Femur (tissue), 1 donor: ENCODE measurements around the gene KANSL1.
"Not testable (repeated sequence)": the region's sequence is repeated elsewhere in the genome, so short reads cannot be mapped to it uniquely, and the experiment has no call there.

ENCODE experiments used
- DNase-seq: peaks from one replicate; pipeline ENCODE4 v3.0.0-alpha.2; 2017

The KANSL1 gene

GRCh38 chr17:46033392-46033791 is 159.8 kb downstream of the KANSL1 start:
- DNase-seq, result no peak

- DNase-seq, result no peak
These were observed 160.3 kb downstream of the KANSL1 start for GRCh38 chr17:46032909-46033308.

- DNase-seq, result no peak
These were observed 161.3 kb downstream of the KANSL1 start for GRCh38 chr17:46031920-46032319.

DNA sequence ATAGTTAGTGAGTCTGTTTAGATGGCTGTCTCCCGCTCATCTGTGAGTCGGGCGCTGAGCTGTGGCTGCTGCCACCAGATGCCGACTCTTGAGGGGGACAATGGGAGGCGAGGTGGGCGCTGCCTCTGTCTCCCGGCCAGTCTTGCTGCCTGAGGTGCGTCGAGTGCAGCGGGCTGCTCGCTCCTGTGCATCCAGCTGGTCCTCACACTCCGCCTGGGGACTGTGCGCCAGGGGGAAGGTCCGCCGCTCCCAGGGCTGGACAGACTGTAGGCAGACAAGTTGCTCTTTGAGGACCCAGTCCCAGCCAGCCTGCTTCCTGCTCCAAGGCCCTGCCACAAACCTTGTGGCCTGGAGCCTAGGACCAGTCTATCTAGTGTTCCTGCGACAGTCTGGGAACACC is 161.8 kb downstream of the KANSL1 start:
- no peak for DNase-seq

DNA sequence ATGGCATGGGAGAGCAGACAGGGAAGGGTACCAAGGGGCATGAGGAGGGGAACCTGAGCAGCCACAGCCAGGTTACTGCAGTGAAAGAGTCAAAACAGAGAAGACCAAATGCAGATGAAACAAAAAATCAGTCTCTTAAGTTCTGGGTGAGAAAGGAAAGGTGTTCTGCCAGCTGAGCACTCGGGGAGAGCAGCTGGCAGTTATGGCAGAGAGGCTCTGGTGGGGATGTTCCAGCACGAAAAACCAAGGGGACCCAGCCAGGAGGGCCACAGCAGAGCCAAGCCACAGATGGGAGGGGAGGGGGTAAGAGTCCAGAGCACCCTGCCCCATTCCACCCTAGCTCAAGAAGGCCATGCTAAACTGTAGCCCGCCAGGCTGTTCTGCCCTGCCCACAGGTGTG is 162.5 kb downstream of the KANSL1 start:
- no peak for DNase-seq

DNA sequence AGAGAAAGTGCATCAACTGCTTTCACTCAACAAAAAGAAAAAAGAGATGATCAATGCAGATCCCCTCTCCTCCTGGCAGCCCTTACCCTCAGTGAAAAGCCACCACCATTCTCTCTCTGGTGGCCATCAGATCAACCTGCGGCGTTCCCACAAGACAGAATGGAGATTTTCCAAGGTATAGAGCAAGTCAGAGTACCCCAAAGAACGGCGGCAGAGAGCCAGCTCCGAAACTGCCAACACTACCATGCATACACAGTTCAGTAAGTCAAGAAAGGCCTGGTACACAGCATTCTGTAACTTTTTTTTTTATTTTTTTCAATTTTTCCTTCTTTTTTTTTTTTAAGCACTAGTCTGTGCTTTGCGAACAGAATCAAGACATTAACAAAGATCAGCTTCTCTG is 163.6 kb downstream of the KANSL1 start:
- DNase-seq, result no peak

DNA sequence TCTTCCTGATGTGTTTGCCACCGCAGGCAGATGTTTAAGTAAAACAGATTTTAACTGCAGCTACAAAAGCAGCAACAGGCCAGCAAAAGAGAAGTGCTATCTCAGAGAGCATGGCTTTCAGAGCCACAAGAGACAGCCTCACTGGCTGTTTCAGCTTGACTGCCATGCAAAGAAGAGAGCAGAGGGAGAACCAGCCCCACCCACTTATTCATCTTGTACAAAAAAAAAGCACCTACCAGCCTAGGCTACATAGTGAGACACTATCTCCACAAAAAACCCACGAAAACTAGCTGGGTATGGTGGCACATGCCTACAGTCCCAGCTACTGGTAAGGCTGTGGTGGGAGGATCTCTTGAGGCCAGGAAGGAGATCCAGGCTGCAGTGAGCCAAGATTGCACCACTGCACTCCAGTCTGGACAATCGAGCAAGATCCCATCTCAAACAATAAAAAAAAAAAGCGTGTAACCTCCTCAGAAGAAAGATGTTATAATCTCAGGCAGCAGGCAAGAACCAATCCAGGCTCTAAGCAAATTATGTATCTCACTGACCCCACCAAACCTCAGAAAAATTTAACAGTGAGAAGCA is 164.2 kb downstream of the KANSL1 start:
- no peak for DNase-seq

- DNase-seq, result no peak
These were observed 164.9 kb downstream of the KANSL1 start for GRCh38 chr17:46028374-46028773.

GRCh38 chr17:46027976-46028325 is 165.3 kb downstream of the KANSL1 start:
- DNase-seq, result no peak

DNA sequence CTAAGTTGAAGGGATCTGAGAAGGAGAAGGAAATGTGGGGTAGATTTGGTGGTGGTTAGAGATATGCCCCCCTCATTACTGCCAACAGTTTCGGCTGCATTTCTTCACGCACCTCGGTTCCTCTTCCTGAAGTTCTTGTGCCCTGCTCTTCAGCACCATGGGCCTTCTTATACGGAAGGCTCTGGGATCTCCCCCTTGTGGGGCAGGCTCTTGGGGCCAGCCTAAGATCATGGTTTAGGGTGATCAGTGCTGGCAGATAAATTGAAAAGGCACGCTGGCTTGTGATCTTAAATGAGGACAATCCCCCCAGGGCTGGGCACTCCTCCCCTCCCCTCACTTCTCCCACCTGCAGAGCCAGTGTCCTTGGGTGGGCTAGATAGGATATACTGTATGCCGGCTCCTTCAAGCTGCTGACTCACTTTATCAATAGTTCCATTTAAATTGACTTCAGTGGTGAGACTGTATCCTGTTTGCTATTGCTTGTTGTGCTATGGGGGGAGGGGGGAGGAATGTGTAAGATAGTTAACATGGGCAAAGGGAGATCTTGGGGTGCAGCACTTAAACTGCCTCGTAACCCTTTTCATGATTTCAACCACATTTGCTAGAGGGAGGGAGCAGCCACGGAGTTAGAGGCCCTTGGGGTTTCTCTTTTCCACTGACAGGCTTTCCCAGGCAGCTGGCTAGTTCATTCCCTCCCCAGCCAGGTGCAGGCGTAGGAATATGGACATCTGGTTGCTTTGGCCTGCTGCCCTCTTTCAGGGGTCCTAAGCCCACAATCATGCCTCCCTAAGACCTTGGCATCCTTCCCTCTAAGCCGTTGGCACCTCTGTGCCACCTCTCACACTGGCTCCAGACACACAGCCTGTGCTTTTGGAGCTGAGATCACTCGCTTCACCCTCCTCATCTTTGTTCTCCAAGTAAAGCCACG is 165.9 kb downstream of the KANSL1 start:
- no peak for DNase-seq

DNA sequence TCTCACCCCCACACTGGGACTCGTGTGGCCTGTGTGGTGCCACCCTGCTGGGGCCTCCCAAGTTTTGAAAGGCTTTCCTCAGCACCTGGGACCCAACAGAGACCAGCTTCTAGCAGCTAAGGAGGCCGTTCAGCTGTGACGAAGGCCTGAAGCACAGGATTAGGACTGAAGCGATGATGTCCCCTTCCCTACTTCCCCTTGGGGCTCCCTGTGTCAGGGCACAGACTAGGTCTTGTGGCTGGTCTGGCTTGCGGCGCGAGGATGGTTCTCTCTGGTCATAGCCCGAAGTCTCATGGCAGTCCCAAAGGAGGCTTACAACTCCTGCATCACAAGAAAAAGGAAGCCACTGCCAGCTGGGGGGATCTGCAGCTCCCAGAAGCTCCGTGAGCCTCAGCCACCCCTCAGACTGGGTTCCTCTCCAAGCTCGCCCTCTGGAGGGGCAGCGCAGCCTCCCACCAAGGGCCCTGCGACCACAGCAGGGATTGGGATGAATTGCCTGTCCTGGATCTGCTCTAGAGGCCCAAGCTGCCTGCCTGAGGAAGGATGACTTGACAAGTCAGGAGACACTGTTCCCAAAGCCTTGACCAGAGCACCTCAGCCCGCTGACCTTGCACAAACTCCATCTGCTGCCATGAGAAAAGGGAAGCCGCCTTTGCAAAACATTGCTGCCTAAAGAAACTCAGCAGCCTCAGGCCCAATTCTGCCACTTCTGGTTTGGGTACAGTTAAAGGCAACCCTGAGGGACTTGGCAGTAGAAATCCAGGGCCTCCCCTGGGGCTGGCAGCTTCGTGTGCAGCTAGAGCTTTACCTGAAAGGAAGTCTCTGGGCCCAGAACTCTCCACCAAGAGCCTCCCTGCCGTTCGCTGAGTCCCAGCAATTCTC is 166.8 kb downstream of the KANSL1 start:
- DNase-seq, result no peak

DNA sequence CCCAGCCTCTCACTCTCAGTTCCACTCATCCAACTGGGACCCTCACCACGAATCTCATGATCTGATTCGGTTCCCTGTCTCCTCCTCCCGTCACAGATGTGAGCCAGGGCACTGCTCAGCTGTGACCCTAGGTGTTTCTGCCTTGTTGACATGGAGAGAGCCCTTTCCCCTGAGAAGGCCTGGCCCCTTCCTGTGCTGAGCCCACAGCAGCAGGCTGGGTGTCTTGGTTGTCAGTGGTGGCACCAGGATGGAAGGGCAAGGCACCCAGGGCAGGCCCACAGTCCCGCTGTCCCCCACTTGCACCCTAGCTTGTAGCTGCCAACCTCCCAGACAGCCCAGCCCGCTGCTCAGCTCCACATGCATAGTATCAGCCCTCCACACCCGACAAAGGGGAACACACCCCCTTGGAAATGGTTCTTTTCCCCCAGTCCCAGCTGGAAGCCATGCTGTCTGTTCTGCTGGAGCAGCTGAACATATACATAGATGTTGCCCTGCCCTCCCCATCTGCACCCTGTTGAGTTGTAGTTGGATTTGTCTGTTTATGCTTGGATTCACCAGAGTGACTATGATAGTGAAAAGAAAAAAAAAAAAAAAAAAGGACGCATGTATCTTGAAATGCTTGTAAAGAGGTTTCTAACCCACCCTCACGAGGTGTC is 167.6 kb downstream of the KANSL1 start:
- no peak for DNase-seq

DNA sequence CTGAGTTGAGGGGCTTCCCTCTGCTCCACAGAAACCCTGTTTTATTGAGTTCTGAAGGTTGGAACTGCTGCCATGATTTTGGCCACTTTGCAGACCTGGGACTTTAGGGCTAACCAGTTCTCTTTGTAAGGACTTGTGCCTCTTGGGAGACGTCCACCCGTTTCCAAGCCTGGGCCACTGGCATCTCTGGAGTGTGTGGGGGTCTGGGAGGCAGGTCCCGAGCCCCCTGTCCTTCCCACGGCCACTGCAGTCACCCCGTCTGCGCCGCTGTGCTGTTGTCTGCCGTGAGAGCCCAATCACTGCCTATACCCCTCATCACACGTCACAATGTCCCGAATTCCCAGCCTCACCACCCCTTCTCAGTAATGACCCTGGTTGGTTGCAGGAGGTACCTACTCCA is 168.2 kb downstream of the KANSL1 start:
- DNase-seq, result no peak

DNA sequence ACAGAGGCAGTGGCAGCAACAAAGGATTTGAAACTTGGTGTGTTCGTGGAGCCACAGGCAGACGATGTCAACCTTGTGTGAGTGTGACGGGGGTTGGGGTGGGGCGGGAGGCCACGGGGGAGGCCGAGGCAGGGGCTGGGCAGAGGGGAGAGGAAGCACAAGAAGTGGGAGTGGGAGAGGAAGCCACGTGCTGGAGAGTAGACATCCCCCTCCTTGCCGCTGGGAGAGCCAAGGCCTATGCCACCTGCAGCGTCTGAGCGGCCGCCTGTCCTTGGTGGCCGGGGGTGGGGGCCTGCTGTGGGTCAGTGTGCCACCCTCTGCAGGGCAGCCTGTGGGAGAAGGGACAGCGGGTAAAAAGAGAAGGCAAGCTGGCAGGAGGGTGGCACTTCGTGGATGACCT is 168.6 kb downstream of the KANSL1 start:
- DNase-seq, result no peak

DNA sequence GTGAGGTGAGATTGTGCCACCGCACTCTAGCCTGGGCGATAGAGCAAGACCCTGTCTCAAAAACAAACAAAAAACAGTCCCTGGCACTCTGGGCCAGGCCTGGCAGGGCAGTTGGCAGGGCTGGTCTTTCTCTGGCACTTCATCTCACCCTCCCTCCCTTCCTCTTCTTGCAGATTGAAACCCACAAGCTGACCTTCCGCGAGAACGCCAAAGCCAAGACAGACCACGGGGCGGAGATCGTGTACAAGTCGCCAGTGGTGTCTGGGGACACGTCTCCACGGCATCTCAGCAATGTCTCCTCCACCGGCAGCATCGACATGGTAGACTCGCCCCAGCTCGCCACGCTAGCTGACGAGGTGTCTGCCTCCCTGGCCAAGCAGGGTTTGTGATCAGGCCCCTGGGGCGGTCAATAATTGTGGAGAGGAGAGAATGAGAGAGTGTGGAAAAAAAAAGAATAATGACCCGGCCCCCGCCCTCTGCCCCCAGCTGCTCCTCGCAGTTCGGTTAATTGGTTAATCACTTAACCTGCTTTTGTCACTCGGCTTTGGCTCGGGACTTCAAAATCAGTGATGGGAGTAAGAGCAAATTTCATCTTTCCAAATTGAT is 169.3 kb downstream of the KANSL1 start:
- DNase-seq, result no peak

DNA sequence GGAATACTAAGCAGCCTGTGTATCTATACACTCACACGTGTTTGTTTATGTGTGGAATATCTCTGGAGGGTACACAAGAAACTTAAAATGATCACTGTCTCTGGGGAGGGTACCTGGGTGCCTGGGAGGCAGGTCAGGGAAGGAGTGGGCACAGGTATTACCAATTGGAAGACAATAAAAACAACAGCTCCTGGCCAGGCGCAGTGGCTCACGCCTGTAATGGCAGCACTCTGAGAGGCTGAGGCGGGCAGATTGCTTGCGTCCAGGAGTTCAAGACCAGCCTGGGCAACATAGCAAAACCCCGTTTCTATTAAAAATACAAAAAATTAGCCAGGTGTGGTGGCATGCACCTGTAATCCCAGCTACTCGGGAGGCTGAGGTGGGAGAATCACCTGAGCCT is 169.9 kb downstream of the KANSL1 start:
- not testable (repeated sequence) for DNase-seq

GRCh38 chr17:46020998-46021397 is 172.2 kb downstream of the KANSL1 start:
- DNase-seq, result no peak

DNA sequence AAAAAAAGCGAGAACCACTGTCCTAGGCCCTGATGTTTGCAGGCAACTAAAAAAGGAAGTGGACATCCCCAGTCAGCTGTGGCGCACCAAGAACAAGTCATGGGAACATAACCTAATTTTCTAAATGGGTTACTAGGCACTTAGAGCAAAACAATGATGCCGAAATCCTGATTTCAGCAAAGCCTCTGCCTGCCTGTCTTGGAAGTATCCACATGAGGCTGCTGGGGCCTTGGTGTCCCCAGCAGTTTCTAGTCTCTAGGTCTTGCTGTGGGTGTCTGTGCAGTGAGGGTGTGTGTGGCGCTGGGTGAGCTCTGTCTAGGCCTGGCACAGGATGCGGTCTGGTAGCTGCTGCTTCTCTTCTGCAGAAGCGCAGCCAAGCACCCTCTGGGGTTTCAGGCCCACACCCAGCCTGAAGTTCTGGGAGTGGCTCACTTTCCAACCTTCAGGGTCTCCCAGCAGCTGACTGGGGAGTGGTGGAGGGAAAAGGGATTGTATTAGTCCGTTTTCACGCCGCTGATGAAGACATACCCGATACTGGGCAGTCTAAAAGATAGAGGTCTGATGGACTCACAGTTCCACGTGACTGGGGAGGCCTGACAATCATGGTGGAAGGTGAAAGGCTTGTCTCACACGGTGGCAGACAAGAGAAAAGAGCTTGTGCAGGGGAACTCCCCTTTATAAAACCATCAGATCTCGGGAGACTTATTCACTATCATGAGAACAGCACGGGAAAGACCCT is 173.0 kb downstream of the KANSL1 start:
- DNase-seq, result no peak

DNA sequence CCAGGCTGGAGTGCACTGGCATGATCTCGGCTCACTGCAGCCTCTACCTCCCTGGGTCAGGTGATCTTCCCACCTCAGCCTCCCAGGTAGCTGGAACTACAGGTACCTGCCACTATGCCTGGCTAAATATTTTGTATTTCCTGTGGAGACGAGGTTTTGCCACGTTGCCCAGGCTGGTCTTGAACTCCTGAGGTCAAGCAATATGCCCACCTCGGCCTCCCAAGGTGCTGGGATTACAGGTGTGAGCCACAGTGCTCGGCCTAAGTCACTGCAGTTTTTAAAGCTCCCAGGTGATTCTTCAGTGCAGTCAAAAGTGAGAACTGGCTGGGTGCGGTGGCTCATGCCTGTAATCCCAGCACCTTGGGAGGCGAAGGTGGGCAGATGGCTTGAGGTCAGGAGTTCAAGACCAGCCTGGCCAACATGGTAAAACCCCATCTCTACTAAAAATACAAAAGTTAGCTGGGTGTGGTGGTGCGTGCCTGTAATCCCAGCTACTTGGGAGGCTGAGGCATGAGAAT is 173.8 kb downstream of the KANSL1 start:
- DNase-seq, result not testable (repeated sequence)

- DNase-seq, result no peak
These were observed 179.6 kb downstream of the KANSL1 start for GRCh38 chr17:46013502-46014165.

DNA sequence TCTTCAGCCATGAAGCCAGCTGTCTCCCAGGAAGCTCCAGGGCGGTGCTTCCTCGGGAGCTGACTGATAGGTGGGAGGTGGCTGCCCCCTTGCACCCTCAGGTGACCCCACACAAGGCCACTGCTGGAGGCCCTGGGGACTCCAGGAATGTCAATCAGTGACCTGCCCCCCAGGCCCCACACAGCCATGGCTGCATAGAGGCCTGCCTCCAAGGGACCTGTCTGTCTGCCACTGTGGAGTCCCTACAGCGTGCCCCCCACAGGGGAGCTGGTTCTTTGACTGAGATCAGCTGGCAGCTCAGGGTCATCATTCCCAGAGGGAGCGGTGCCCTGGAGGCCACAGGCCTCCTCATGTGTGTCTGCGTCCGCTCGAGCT is 180.1 kb downstream of the KANSL1 start:
- no peak for DNase-seq
